KMS-11 (cell line): ENCODE data around the gene MAMDC4.

ENCODE experiments used
- H2AFZ ChIP-seq: fragments of 200-600 bp; sonication (generic); 2 replicates; pipeline ENCODE4 v1.6.1; 2016; ENCODE audit warnings: antibody characterized with exemption, mixed run types, low read depth
- H3K27ac ChIP-seq: fragments of 200-600 bp; sonication (generic); 2 replicates; pipeline ENCODE4 v1.6.1; 2016; ENCODE audit warnings: mild to moderate bottlenecking, mixed run types
- H3K27me3 ChIP-seq: fragments of 200-600 bp; sonication (generic); 2 replicates; pipeline ENCODE4 v1.6.1; 2017; ENCODE audit warnings: mild to moderate bottlenecking, low read depth, mixed run types, moderate library complexity; ENCODE audit not compliant: insufficient read depth
- H3K36me3 ChIP-seq: fragments of 200-600 bp; sonication (generic); 2 replicates; pipeline ENCODE4 v1.6.1; 2017; ENCODE audit warnings: mild to moderate bottlenecking, mixed run types; ENCODE audit not compliant: insufficient read depth
- H3K4me1 ChIP-seq: fragments of 200-600 bp; sonication (generic); 2 replicates; pipeline ENCODE4 v1.6.1; 2016; ENCODE audit warnings: mild to moderate bottlenecking, low read depth, mixed run types; ENCODE audit not compliant: poor library complexity, severe bottlenecking
- H3K4me2 ChIP-seq: fragments of 200-600 bp; sonication (generic); 2 replicates; pipeline ENCODE4 v1.7.0; 2016; ENCODE audit warnings: mild to moderate bottlenecking, mixed run types
- H3K4me3 ChIP-seq: fragments of 200-600 bp; sonication (generic); IDR thresholded peaks from 2 replicates; pipeline ENCODE4 v1.6.1; 2017; ENCODE audit warnings: low read depth, low read length, mixed read lengths; ENCODE audit not compliant: insufficient read depth
- H3K79me2 ChIP-seq: fragments of 200-600 bp; sonication (generic); 2 replicates; pipeline ENCODE4 v1.6.1; 2016; ENCODE audit warnings: low read depth, mixed run types; ENCODE audit not compliant: insufficient read depth
- H3K9ac ChIP-seq: fragments of 200-600 bp; sonication (generic); 2 replicates; pipeline ENCODE4 v1.6.1; 2016; ENCODE audit warnings: mild to moderate bottlenecking, mixed run types
- H4K20me1 ChIP-seq: fragments of 200-600 bp; sonication (generic); 2 replicates; pipeline ENCODE4 v1.6.1; 2016; ENCODE audit warnings: mild to moderate bottlenecking, mixed run types; ENCODE audit not compliant: insufficient read depth
- TF ChIP-seq, protein P1 (sequence below): fragments of 200-600 bp; sonication (generic); conservative IDR thresholded peaks from 2 replicates; pipeline ENCODE4 v1.6.1; 2017; ENCODE audit warnings: low read depth, mild to moderate bottlenecking, antibody characterized with exemption, low read length, moderate library complexity, mixed read lengths

Gene MAMDC4

GRCh38 chr9:136858844-136859757 lies 7.0 kb downstream of the MAMDC4 start:
- H3K36me3 ChIP-seq, result no peaks in the 10 kb centered on the region; the same call in 1 of the 2 replicates
- H3K4me3 ChIP-seq, result no peak overlapping the region
- no peaks in the 10 kb centered on the region for H3K27me3 ChIP-seq
- TF ChIP-seq, protein P1, sequence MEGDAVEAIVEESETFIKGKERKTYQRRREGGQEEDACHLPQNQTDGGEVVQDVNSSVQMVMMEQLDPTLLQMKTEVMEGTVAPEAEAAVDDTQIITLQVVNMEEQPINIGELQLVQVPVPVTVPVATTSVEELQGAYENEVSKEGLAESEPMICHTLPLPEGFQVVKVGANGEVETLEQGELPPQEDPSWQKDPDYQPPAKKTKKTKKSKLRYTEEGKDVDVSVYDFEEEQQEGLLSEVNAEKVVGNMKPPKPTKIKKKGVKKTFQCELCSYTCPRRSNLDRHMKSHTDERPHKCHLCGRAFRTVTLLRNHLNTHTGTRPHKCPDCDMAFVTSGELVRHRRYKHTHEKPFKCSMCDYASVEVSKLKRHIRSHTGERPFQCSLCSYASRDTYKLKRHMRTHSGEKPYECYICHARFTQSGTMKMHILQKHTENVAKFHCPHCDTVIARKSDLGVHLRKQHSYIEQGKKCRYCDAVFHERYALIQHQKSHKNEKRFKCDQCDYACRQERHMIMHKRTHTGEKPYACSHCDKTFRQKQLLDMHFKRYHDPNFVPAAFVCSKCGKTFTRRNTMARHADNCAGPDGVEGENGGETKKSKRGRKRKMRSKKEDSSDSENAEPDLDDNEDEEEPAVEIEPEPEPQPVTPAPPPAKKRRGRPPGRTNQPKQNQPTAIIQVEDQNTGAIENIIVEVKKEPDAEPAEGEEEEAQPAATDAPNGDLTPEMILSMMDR, result no peak
- H4K20me1 ChIP-seq, result no peaks in the 10 kb centered on the region
- no peak overlapping the region for H3K4me2 ChIP-seq
- H3K27ac ChIP-seq, result no peak overlapping the region
- H3K4me1 ChIP-seq, result peaks cover 1% of the 10 kb centered on the region
- H3K9ac ChIP-seq, result no peak overlapping the region
- H2AFZ ChIP-seq, result no peak overlapping the region
- H3K79me2 ChIP-seq, result peaks cover 7% of the 10 kb centered on the region

- Histone ChIP-seq H4K20me1 (no peaks in the 10 kb centered on the region), H3K36me3 (no peaks in the 10 kb centered on the region; the same call in 1 of the 2 replicates), H3K79me2 (peaks cover 21% of the 10 kb centered on the region), H3K4me3 (no peak overlapping the region), H3K4me2 (no peak overlapping the region), H3K9ac (no peak overlapping the region), H3K27me3 (no peaks in the 10 kb centered on the region), H3K4me1 (peaks cover 13% of the 10 kb centered on the region), H2AFZ (no peak overlapping the region), H3K27ac (no peak overlapping the region)
- TF ChIP-seq, protein P1, result no peak
Measured at GRCh38 chr9:136860529-136860928, 8.4 kb downstream of the MAMDC4 start.

- no peak overlapping the region for H3K4me3 ChIP-seq
- TF ChIP-seq, protein P1, result no peak
- no peak overlapping the region for H3K4me2 ChIP-seq
- H2AFZ ChIP-seq, result no peak overlapping the region
- peaks cover 21% of the 10 kb centered on the region for H3K79me2 ChIP-seq
- H4K20me1 ChIP-seq, result no peaks in the 10 kb centered on the region
- H3K9ac ChIP-seq, result no peak overlapping the region
- H3K36me3 ChIP-seq, result no peaks in the 10 kb centered on the region; the same call in 1 of the 2 replicates
- no peaks in the 10 kb centered on the region for H3K27me3 ChIP-seq
- H3K4me1 ChIP-seq, result peaks cover 13% of the 10 kb centered on the region
- H3K27ac ChIP-seq, result no peak overlapping the region
Measured at GRCh38 chr9:136860933-136861873, 9.1 kb downstream of the MAMDC4 start.

DNA sequence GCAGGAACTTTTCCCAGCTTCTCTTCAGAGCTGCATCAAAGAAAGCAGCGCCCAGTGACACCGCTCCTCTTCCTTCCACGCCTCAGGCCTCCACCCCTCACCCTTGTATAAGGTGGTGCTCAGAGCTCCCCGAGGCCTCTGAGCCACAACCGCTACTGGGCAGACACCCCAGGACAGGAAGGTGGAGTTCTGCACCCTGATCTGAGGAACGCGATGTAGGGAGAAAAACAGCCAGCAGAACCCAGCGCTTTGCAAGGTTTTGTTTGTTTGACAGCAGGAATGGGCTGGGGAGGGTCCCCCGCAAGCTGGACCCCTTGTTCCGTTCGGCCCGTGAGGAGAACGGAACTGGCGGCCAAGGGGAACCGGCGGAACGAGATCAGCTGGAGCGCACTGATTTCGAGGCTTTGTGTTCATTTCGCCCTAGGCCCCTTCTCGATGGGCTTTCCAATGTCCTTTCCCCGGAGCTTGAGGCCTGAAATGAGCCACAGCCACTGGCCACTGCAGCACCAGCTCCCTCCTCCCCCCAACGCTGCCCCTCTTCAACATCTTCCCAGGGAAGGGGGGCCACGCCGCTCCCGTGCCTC lies 9.8 kb downstream of the MAMDC4 start:
- Histone ChIP-seq H3K4me2 (no peak overlapping the region), H3K9ac (no peak overlapping the region), H4K20me1 (no peaks in the 10 kb centered on the region), H3K79me2 (peaks cover 21% of the 10 kb centered on the region), H3K27me3 (no peaks in the 10 kb centered on the region), H3K27ac (no peak overlapping the region), H3K4me3 (no peak overlapping the region), H3K36me3 (no peaks in the 10 kb centered on the region; the same call in 1 of the 2 replicates), H3K4me1 (peaks cover 13% of the 10 kb centered on the region), H2AFZ (no peak overlapping the region)
- TF ChIP-seq, protein P1, result no peak
